ENCODE data around the gene B4GALT7.

DNA sequence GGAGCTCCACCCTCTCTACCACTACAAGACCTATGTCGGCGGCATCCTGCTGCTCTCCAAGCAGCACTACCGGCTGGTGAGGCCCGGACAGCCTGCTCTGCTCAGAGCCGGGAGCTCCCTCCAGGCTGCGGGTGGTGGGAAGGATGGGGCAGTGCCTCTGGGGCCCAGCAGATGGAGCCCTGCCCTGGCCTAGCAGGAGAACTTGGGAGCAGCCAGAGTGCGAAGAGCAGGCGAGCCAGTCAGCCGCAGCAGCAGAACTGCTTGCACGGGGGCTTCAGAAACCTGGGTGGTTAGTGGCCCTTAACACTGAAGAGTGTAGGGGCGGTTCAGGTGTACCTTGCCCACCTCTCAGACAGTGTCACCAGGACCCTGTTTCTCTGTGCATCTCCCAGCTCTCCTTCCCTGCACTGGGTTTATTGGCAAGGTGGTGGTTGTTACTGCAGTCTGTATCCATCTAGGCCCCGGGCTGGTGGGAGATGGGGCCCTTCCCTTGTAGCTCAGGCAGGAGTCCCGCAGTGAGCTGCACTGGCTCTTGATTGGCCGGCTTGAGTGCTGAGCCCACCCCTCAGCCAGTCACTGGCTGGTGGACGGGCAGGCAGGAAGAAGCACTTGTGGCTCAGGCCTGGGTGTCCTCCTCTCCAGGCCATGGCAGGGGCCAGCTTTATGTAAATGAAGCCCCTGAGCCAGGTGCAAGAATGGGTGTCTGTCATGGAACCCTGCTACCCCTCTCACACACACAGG, 7.7 kb downstream of the B4GALT7 start:
- TF ChIP-seq, protein P1, sequence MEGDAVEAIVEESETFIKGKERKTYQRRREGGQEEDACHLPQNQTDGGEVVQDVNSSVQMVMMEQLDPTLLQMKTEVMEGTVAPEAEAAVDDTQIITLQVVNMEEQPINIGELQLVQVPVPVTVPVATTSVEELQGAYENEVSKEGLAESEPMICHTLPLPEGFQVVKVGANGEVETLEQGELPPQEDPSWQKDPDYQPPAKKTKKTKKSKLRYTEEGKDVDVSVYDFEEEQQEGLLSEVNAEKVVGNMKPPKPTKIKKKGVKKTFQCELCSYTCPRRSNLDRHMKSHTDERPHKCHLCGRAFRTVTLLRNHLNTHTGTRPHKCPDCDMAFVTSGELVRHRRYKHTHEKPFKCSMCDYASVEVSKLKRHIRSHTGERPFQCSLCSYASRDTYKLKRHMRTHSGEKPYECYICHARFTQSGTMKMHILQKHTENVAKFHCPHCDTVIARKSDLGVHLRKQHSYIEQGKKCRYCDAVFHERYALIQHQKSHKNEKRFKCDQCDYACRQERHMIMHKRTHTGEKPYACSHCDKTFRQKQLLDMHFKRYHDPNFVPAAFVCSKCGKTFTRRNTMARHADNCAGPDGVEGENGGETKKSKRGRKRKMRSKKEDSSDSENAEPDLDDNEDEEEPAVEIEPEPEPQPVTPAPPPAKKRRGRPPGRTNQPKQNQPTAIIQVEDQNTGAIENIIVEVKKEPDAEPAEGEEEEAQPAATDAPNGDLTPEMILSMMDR (conservative IDR thresholded peaks at IDR 0.05; ENCODE audit: low read length), result peak; percentile 84
- TF ChIP-seq EZH2phosphoT487 (IDR thresholded peaks at IDR 0.05; ENCODE audit: borderline replicate concordance, low read depth, low read length), result no peak
